Measurements from ENCODE around the gene FOXO6. TPM values are rescaled to one million over a fixed set of nuclear protein-coding genes. Genes with fewer than 3 reads are reported as not detected.

The FOXO6 gene
- total RNA-seq, 2 experiments from 2014 or later = not detected

Other genes with a start within 250 kb of the FOXO6 start
- 10 to 100 TPM; 24.2 to 25.5 TPM for gene SCMH1, start 119.1 kb upstream of the FOXO6 start, total RNA-seq
- gene EDN2, start 123.2 kb downstream of the FOXO6 start, total RNA-seq = not detected

Measured in activated naive CD8-positive, alpha-beta T cell treated with anti-CD3 and anti-CD28 coated beads, Interleukin-2, amount 10 ng/mL, durations not matched to agents 7 days and 5 days (primary cell).